HG03565 (cell line): ENCODE measurements around the gene ESF1.
"Not testable (repeated sequence)": the region's sequence is repeated elsewhere in the genome, so short reads cannot be mapped to it uniquely, and the experiment has no call there.

Experiments used
- ATAC-seq: cut with Tn5 transposase; IDR thresholded peaks from one replicate; pipeline ENCODE4 v1.9.1; 2021; ENCODE audit warnings: mild to moderate bottlenecking, moderate library complexity; ENCODE audit not compliant: unreplicated experiment

ESF1 gene

DNA sequence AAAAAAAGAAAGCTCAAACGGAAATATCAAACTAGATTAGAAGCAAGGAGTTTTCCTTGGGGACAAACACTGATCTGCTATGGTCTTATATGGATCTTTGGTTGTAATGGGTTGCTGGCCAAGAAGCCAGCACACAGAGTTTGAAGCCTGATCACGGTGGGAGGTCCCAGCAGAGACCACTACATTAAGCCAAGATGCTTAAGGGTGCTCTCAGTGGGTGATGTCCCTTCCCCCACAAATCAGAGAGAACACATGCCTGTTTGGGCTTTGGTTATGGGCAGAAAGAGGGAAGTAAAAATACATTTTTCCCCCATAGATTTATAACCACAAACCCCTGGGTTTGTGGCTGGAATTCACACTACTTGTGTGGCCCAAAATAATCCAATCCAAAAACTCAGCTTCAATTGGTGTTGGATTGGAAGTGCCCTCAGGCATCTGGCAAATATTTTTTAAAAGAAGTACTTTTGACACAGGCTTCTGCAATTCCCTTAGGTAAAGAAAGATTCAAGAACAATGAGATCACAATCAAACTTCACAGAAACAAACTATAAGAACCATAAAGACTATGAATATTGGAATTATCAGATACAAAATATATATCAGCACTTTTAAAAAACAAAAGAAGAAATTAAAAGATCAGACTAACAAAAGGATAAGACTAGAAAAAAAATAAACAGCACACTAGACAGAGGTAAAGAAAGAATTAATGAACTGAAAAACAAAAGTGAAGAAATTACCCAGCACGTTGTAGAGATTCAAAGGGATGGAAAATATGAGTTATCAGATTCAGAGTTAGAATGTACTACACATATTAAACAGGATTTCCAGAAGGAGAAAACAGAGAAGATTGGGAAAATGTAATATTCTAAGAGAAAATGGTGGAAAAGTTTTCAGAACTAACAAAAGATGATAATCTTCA is 44.7 kb downstream of the ESF1 start:
- ATAC-seq = no peak

DNA sequence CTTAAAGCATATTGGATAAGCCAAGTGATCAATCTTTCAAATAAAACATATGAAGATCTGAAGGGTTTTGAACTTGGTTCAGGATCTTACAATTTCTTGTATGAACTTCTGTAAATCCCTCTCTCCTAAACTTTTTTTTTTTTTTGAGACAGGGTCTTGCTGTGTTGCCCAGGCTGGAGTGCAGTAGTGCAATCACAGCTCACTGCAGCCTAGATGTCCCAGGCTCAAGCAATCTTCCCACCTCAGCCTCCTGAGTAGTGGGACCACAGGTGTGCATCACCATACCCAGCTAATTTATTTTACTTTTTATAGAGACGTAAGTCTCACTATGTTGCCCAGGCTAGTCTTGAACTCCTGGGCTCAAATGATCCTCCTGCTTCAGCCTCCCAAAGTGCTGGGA is 46.5 kb downstream of the ESF1 start:
- ATAC-seq = not testable (repeated sequence)

DNA sequence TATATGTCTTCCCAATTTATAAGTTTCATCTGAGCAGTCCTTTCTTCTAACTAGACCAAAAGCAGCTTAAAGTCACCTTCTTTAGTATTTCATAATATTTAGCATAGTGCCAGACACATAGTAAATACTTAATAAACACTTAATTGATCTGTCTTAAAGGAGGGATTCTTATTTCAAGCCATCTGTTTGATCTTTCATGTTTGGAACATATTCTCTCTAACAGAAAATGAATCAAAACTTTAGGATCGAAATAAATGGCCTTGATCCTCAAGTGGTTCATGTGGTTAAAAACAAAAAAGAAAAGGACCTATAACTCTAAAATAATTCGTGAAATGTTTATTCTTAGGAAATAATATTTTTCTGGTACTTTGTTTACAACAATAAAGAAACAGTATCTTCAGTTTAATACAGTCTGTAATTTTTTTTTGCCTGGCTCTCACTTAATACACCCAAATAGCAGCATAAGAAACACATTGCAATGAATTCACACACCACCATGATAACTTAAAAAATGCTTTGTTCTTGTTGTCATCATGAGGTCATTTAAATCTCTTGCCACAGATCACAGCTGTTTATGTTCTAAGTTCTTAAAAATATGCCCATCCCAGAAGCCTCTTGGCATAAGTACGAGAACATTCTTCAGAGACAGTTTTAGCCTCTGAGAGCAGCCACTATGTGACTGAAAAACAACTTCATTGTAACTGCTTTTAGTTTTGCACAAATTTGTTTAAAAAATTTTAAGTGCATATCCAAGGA is 48.1 kb downstream of the ESF1 start:
- no peak for ATAC-seq

DNA sequence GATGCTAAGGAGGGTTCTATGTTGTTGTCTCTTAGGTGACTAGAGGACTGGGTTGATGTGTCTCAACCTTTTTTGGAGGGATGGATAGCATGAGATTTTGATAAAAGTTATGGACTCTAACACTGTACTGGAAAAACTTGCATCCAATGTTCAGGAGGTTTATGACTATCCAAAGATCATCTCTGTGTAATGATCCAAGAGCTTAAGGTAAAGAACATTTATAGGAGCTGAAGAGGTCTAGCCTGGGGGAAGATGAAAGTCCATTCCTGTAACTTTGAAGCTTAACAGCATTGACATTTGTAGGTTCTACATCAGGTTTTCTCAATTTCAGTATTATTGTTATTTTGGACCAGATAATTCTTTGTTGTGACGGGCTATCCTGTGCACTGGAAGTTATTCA is 48.9 kb downstream of the ESF1 start:
- no peak for ATAC-seq

DNA sequence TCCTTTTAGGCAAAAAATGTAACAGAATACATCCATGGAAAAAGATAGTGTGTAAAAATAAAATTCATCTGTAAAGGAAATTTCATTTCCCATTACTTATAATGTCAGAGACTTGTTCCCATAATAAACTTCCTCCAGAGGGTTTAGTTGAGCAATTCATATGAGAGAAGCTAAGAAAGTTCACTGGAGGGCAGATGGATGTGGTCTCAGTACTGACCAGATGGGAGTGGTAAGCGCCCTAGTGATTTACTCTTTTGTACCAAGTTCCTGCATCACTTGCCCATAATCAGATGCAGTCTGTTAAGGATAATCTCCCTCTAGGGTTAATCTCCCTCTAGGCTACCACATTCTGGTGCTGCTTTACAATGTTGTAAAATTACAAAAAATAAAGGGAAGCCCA is 61.7 kb downstream of the ESF1 start:
- no peak for ATAC-seq

DNA sequence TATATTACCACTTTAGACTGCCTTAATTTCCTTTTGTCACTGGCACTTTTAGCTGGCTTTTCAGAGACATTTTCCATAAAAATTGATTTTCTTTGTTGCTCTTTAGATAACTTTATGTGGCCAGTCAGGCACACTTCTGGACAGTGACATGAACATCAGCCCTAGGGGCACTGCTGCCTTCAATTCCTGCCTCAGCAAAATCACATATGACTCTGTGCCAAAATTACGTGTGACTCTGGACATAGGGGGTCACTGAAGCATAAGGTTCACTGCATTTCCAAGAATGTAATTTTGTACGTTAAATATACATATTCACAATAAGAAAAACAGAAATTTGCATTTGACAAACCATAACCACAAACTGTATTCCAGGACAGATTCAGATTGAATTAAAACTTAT is 66.5 kb downstream of the ESF1 start:
- peak; percentile 30 for ATAC-seq

DNA sequence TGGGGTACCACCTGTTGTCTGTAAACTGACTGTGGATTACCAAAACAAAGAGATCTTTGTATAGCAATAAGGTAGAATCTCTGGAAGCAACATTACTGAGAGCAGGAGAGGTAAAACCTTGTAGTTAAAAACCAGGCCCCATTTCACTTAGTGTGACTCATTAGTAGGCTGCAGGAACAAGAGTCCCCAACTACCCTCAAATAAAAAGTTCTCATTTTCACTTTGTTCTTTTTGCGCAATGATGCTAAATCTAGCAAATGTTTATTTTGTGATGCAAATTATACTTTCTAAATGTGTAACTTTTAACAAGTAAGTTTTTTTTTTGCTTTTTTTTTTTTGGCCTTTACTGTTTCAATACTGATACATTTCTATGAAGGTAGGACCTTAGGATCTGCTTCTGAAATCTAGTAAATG is 67.1 kb downstream of the ESF1 start:
- ATAC-seq = peak; percentile 91

DNA sequence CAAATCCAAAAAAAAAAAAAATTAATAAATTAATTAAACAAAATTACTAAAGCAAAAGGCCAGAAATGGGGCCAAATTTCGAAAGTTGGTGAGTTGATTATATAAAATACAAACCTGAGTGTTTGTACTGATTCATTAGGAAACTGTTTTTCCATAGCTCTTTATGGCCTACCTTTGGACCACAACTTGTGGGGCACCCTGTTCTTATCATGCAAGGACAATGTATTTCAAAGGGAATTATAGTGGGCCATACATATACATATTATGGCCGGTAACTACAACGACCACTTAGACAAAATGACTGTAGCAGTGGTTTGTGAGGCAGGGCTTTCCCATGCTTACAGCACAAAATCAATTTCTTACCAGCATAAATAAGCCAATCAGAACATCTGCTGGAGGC is 69.5 kb downstream of the ESF1 start:
- no peak for ATAC-seq

DNA sequence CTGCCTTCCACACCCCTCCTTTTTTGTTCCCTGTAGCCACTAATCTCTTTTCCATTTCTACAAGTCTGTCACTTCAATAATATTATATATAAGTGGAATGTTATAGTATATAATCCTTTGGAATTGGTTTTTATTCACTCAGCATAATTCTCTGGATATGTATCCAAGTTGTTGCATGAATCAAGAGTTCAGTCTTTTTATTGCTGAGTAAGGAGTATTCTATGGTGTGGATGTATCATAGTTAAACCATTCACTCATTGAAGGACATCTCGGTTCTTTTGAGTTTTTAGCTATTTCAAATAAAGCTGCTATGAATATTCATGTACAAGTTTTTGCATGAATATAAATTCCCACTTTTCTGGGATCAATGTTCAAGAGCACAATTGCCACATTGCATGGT is 76.5 kb downstream of the ESF1 start:
- ATAC-seq = no peak

DNA sequence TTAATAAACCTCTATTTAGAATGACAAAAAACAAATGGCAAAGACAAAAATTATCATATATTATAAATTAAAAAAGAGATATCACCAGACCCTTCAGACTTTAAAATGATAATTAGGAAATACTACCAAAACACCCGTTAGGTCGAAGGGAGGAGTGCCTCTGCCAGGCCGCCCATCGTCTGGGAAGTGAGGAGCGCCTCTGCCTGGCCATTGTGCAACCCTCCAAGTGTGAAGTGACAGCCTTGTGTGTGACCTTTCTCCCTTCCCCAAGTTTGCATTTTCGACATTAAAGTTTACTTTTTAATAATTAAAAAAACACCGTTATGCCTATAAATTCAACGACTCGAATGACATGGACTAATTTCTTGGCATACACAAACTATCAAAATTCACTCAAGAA is 81.5 kb downstream of the ESF1 start:
- ATAC-seq = no peak

DNA sequence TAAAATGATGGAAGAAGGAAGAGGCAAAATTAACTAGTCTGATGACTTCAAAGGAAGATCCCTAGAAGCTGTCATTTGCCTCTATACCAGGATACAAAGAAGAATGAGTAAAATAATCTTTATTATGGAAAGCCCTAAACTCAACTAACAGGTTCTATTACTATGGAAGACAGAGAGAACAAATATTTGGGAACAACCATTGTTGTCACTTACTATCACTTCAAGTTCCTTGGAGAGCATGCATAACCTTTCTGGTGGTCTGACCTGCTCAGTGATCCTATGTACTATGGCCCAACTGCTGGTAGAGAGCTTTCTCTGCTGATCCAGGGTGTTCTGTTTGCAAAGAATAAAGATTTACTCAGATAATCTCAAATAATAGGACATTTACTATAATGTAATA is 83.2 kb downstream of the ESF1 start:
- no peak for ATAC-seq

DNA sequence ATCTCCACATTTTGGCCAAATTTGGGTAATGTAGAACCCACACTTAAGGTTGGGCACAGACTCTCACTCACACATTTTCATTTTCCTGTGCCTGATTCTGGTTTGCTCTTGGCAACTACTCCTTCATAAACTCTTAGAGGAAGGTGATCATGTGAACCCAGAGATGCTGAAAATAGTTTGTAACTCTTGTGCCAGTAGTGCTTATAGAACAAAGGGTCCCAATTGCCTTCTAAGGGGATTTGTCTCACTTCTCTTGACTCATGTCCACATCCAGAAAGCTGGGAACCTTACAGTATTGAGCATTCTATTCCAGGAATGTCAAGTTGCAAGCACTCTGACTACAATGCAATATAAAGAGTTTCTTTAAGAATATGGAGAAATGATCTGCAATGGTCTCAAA is 84.0 kb downstream of the ESF1 start:
- no peak for ATAC-seq

DNA sequence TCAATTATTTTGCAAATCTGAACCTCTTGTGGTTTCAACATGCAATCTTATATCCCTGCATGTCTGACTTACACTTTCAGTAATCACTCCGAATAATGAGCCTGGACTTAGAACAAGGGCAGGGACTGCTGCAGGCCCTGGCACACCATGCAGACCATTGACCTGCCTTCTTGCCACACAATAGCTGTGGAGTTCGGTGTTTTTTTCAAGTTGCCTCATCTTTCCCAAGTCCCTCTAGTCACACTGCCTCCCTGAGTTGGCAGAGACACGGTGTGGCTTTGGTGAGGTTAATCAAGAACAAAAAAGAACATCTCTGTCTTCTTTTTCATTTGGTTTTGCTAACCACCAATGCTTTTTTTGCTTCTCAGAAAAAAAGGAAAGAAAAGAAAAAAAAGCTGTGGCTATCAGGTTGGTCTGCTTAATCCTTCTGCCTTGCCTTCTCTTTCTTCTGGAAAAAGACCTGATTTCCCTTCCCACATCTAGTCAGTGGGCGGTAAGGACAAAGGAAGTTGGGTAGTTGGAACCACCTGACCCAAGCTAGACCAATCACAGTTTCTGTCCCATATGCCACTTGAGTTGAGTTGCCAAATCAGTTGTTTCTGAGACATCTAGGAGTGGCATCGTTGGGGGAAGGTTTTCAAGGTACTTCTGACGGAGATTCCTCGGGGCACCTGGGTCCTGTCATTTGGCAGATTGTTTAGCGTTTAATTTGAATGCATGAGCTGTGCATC is 90.1 kb downstream of the ESF1 start:
- ATAC-seq = no peak

DNA sequence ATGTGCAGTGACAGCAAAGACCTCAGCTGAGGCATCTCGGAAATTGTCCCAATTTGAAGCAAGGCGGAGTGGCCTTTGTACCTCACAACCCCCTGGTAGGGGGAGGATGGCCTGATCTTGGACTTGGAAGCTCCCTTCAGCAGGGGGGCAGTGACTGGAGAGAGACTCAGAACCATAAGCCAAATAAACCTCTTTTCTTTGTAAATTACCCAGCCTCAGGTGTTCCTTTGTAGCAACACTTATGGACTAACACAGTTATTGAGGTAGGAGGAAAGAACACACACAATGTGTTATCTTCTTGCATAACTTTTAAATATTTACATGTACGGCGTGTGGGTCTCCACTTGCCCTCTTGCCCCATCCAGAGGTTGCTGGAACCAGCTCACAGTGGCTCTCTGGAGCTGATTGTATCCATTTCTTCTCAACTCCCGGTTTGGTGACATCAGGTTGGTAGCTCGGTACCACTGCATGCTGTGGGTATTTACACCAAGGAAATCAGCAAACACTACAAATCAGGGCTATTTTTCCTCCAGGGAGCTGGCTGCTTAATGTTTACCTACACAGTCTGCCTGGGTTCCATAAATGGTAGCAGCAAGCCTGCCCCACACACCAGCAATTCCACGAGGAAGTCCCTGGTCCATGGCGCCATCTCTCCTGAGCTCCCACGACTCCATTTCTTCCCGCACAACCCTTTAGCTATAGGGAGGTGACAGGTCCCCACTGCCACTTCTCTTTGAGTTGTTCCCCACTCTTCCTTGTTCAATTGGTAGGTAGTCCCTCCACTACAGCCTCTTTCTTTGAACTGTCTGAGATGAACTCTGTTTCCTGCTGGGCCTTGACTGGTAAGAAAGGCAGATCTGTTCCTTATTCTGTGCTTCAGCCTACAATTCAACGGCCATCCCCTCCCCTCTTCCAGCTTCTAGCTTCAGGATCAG is 91.7 kb downstream of the ESF1 start:
- ATAC-seq = no peak

DNA sequence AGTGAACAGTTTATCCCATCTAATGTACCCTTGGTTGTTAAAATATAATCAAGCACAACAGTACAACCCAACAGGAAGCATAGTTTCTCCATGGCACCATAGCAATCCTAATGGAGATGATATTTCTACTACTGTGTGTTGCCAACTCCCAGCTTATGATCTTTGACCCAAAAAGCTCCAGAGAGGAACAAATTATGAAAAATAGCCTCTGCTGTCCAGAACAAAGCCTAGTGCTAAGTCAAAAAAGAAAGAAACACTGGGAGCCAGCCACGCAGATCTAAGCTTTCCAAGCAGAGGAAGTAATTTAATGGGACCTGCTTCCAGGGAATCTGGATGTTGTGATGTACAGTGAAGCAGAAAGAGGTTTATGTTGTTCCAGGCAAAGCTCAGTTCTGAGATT is 93.8 kb downstream of the ESF1 start:
- no peak for ATAC-seq

DNA sequence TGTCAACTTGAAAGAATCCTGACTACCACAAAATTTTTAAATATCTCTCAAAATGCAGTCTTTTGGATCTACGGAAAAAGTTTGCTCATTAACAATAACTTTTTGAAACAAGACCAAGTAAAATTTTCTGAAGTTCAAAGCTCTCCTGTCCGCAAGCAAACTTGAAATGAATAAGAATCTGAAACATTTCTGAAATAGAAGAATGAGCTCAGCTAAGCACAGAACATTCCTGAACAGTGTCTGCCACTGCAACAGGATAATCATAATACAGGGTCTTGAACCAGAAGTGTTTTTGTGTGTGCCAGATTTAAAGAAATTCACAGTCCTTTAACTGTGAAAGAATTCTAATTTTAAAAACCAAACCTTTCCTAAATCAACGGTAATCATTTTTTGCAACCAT is 96.9 kb downstream of the ESF1 start:
- ATAC-seq = no peak

DNA sequence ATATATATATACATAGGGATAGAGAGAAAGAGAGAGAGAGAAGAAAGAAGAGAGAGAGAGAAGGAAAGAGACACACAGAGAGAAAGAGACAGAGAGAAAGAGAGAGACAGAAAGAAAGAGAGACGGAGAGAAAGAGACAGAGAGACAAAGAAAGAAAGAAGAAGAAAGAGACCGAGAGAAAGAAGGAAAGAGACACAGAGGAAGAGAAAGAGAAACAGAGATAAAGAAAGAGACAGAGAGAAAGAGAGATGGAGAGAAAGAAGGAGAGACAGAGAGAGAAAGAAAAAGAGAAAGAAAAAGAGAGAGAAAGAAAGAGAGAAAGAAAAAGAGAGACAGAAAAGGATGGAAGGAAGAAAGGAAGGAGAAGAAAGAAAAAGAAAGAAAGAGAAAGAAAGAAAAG is 99.1 kb downstream of the ESF1 start:
- no peak for ATAC-seq

DNA sequence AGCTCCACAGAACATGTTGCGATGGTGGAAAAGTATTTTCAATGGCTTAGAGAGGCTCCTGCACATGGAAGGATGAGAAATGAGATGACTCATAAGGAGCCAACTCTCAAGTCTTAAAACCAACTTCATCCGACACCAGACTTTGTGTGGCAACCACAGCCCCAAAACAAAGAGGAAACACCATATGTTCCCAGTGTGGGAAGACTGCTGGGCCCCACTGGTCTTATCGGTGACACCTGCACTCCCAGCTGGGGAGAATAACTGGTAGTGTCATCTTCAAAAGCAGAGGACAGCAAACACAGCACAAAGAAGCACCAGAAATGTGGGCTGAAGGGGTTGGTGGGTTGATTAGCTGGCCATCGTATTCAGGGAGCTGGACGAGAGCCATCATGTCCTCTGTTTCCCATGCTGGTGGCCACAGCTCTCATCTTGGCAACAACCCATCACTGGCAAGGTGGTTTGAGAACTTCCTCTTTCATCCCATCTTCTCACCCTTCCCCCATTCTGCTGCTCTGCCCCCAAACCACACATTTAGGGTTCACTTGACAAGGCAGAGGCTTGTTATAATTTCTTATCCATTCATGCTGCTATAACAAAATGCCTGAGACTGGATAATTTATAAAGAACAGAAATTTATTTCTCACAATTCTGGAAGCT is 100.0 kb downstream of the ESF1 start:
- ATAC-seq = peak; percentile 57

DNA sequence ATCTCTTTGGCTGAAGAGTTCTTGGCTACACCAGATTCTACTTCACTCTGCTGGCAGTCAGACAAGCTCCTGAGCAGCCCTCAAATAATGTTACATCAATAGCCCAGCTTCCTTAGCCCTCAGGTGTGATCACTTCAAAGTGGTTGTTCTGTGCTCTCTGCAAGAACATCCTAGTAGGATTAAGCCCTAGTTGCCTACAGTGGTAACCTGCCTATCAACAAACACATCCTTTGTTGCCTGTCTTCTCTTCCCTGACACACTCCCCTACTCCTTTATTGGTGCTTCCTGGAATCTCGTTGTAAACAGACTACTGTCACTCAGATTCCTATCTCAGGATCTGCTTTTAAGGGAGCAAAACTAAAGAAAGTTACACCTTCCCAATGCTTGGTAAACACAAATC is 100.9 kb downstream of the ESF1 start:
- ATAC-seq = no peak
